GM10266 (cell line): ENCODE results near the gene DIP2B.

ENCODE experiments used
- DNase-seq: peaks from one replicate; pipeline ENCODE4 v3.0.0; 2012; ENCODE audit errors: extremely low spot score
- TF ChIP-seq, protein P1 (sequence below): IDR thresholded peaks from 2 replicates; pipeline ENCODE4 v1.5.1; 2012; ENCODE audit warnings: mild to moderate bottlenecking, low read depth; ENCODE audit not compliant: control insufficient read depth, insufficient read depth; ENCODE audit errors: missing control alignments

The DIP2B gene

GRCh38 chr12:50597200-50598195 is 92.7 kb downstream of the DIP2B start:
- TF ChIP-seq, protein P1, sequence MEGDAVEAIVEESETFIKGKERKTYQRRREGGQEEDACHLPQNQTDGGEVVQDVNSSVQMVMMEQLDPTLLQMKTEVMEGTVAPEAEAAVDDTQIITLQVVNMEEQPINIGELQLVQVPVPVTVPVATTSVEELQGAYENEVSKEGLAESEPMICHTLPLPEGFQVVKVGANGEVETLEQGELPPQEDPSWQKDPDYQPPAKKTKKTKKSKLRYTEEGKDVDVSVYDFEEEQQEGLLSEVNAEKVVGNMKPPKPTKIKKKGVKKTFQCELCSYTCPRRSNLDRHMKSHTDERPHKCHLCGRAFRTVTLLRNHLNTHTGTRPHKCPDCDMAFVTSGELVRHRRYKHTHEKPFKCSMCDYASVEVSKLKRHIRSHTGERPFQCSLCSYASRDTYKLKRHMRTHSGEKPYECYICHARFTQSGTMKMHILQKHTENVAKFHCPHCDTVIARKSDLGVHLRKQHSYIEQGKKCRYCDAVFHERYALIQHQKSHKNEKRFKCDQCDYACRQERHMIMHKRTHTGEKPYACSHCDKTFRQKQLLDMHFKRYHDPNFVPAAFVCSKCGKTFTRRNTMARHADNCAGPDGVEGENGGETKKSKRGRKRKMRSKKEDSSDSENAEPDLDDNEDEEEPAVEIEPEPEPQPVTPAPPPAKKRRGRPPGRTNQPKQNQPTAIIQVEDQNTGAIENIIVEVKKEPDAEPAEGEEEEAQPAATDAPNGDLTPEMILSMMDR, result no peak
- peak; percentile 85 for DNase-seq

DNA sequence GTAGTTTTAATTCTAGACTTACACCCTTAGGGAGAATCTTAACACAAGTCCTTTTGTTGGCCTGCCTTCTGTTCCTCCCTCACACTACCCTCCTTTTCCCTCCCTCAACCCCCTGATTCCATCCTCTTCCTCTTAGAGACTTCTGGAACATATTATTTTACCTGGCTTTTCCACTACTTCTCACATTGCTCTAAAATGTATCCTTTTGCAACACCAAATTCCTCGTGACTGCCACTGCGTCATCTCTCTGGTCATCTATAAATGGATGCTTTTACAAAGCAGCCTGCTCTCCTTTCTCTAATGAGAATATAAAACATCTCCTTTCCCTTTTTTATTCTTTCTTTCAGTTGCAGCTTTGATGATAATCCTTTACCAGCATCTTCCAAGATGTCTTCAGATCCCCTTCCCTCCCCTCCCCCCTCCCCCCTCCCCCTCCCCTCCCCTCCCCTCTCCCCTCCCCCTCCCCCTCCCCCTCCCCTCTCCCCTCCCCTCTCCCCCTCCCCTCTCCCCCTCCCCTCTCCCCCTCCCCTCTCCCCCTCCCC is 93.6 kb downstream of the DIP2B start:
- DNase-seq, result peak; percentile 32
- TF ChIP-seq, protein P1, result no peak

DNA sequence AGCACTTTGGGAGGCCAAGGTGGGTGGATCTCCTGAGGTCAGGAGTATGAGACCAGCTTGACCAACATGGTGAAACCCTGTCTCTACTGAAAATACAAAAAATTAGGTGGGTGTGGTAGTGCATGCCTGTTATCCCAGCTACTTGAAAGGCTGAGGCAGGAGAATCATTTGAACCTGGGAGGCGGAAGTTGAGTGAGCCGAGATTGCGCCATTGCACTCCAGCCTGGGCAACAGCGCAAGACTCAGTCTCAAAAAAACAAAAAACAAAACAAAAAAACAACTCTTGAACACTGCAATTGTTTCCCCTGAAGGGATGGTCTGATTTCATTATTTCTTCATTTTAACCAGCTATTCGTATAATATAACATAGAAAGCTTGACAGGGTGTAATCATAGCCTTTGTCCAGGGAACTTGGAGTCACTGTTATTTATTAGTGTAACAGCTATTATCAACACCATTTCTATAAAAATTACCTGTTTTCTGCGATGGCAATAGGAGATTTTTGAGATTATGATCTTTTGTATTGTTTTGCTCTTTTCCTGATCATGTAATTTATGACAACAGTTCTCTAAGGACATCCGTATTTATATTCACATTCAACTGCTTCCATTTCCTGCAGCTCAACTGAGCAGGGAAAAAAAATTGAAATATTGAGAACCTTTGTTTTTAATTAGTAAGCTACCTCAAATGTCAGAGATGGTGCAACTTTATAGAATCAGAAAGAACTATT is 94.7 kb downstream of the DIP2B start:
- DNase-seq, result no peak

DNA sequence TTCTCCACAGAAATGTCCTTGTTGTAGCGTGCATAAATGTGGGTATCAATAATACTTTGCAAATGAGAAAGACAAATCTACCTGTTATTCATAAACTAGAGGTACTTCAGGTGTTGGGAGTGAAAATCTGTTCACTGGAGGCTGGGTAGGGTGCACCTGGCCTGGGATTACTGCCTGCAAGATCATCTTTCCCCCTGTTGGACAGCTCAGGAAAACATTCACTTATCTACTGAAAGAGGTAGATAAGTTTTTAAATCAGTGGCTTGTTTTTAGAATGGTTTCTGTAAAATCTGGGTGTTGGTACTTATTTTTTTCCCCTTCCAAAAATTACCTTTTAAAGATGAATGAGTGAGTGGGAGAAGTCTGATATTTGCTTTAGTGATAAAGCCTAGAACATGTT is 95.6 kb downstream of the DIP2B start:
- no peak for DNase-seq
- TF ChIP-seq, protein P1, result no peak

More for the DNA sequence above, 94.7 kb downstream of the DIP2B start:
- TF ChIP-seq, protein P1, result no peak

DNA sequence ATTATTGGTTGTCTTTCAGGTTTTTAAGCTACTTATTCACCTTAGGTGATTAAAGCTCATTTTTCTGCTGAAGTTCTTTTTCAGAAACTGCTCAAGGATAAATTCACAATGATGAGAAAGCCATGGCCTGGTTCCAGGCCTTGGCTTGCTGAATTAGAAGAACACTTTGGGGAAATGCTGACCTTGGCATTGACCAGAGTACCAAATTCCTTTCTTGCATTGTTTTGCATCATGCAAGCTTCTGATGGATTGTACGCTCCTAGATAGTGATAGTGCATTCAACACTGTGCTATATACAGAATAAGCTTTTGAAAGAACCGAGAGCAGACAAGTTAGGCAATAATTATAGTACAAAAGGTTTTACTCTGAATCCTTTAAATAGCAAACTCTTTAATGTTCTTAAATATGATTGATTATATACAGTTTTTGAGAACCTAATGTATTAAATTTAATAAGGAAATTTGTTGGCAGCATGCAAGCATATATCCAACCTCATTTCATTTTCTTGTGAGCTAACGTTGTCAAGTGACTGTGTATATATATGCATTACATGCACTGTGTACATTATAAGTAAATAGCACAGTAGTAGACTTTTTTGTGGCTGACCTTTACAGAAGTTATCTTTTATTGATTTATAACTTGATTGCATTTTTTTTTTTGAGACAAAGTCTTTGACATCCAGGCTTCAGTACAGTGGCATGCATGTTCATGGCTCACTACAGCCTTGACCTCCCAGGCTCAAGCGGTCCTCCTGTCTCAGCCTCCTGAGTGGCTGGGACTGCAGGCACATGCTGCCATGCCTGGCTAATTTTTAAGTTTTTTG is 99.2 kb downstream of the DIP2B start:
- TF ChIP-seq, protein P1, result no peak
- no peak for DNase-seq

- no peak for DNase-seq
Measured at GRCh38 chr12:50604640-50604920, 99.8 kb downstream of the DIP2B start.

More at GRCh38 chr12:50604640-50604920, 99.8 kb downstream of the DIP2B start:
- TF ChIP-seq, protein P1, result no peak
